ENCODE results near the gene RFNG. TPM values are rescaled to one million over a fixed set of nuclear protein-coding genes. Genes with fewer than 3 reads are reported as not detected.
A peak's percentile ranks its signal among the peaks of the same experiment; 100 is the strongest.

Gene RFNG
- total and polyA plus RNA-seq, 2 donors (not counting 1 experiment from before 2014, with no cell fraction given): 30.1 to 44.5 TPM

GRCh38 chr17:82022310-82022980 lies 29.2 kb downstream of the RFNG start, which contains the start of gene CENPX:
Gene CENPX (minus strand): TSS chr17:82022878. CDS start chr17:82022861, 17 bp downstream.
- Mint-ChIP-seq H3K4me1 (peaks cover 15% of the 10 kb centered on the region), H3K27me3 (no peaks in the 10 kb centered on the region), H3K27ac (peak within 1 kb of the TSS; percentile 67), H3K4me3 (peak within 1 kb of the TSS; percentile 83), H3K9me3 (ENCODE audit: insufficient read depth) (no peaks in the 10 kb centered on the region)
- DNase-seq (no peak), ATAC-seq (ENCODE audit: low read depth) (no peak)
- ChIA-PET POLR2A (interaction anchor here (0.5 to 1.5 kb wide), 10 partner anchors 9 to 317 kb away, joined by 3 to 13 read pairs (median 5); partner anchors contain the start of genes ASPSCR1, DCXR and RAC3), CTCF (interaction anchor here (1.0 to 7.2 kb wide), 6 partner anchors 16 to 155 kb away, joined by 3 to 91 read pairs (median 4); partner anchors contain the start of gene DCXR)
- peaks cover 14 to 33% of the 10 kb centered on the region in 2 donors for H3K4me1 ChIP-seq (ENCODE audit: control insufficient read depth in 2 of 2, insufficient read depth in 2 of 2, low read length in 2 of 2)
- under 1% methylated on average over 64 of the region's 64 CpGs for WGBS (ENCODE audit: insufficient coverage)
- H3K27me3 ChIP-seq (replicated peaks in 1 of 4; ENCODE audit: control extremely low read depth in 1 of 4, control insufficient read depth in 3 of 4, insufficient read depth in 4 of 4, low read length in 3 of 4): peaks cover 0 to 6% (median 0%) of the 10 kb centered on the region in 4 experiments
- peak within 1 kb of the TSS; percentile 91 for H2AFZ ChIP-seq (ENCODE audit: insufficient read depth, low read depth, low read length, poor library complexity, severe bottlenecking)
- H3K9ac ChIP-seq (ENCODE audit: low read length): peak within 1 kb of the TSS; percentile 90
- peak within 1 kb of the TSS; percentile 99 for H3K4me2 ChIP-seq (replicated peaks; ENCODE audit: low read depth, low read length, poor library complexity, severe bottlenecking)
- peaks cover 0 to 3% of the 10 kb centered on the region in 2 experiments for H3K36me3 ChIP-seq (replicated peaks in 1 of 2; ENCODE audit: control extremely low read depth in 1 of 2, control insufficient read depth in 1 of 2, extremely low read depth in 1 of 2, insufficient read depth in 2 of 2, low read length in 1 of 2)
- TF ChIP-seq CTCF (IDR thresholded peaks at IDR 0.05) (no peak), EZH2 (IDR thresholded peaks at IDR 0.05; ENCODE audit: borderline replicate concordance, insufficient read depth, low read depth, low read length, poor library complexity, severe bottlenecking) (no peak)
- peak within 1 kb of the TSS; percentile 62 to 88 (median 79) for H3K4me3 ChIP-seq (ENCODE audit: control extremely low read depth in 1 of 5, extremely low read depth in 1 of 5, insufficient read depth in 1 of 5, low read depth in 2 of 5, low read length in 4 of 5)
- no peaks in the 10 kb centered on the region for H3K9me3 ChIP-seq (ENCODE audit: control extremely low read depth in 1 of 3, control insufficient read depth in 2 of 3, insufficient read depth in 1 of 3, low read length in 2 of 3)
- H3K79me2 ChIP-seq (ENCODE audit: control insufficient read depth, insufficient read depth, low read length): peaks cover 23% of the 10 kb centered on the region
- intact Hi-C loops (cut with micrococcal nuclease): loop anchor here (2.0 kb wide), 2 partner anchors 28 to 104 kb away; partner anchors contain the start of genes GPS1, RFNG and SIRT7
- peaks cover 31% of the 10 kb centered on the region for H4K20me1 ChIP-seq (ENCODE audit: control insufficient read depth, insufficient read depth, low read length, poor library complexity, severe bottlenecking)
- H3K27ac ChIP-seq (ENCODE audit: low read length in 2 of 2): peak within 1 kb of the TSS in 1 of 2 donors; percentile 57
